HG03342 (cell line): ENCODE measurements around the gene ABHD13.

Experiments
- ATAC-seq: cut with Tn5 transposase; IDR thresholded peaks from one replicate; pipeline ENCODE4 v1.9.1; 2021; ENCODE audit warnings: mild to moderate bottlenecking, moderate library complexity; ENCODE audit not compliant: unreplicated experiment

Gene ABHD13

GRCh38 chr13:108281901-108282300 is 63.7 kb downstream of the ABHD13 start:
- no peak for ATAC-seq

- ATAC-seq = no peak
Observed at GRCh38 chr13:108283110-108283509, 64.9 kb downstream of the ABHD13 start.
